Measurements from ENCODE around the gene COBL. TPM values are rescaled to one million over a fixed set of nuclear protein-coding genes. Genes with fewer than 3 reads are reported as not detected.

COBL gene
- total and polyA plus RNA-seq, 9 of the 15 experiments (the other 6 are each of a cell fraction or from before 2014, with no cell fraction given) = 0.01 to 2.4 (median 0.09) TPM; not detected in 3

DNA sequence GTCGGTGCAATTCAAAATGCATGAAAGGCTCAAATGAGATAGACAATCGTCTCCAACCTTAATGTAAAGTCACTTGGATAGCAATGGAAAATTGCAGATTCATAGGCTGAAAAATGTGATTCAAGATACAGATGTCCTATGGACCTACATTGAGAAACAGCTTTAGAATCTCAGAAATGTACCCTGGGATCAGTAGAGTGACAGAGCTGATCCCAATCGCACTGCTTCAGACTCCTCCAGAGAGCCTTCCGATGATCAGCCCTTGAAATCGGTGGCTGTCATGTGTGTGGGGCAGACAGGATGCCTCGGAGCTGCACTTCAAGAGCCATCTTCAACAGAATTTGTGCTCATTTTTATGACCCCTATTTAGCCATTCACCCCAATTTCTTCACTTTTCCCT lies 293.8 kb downstream of the COBL start:
- BruUV-seq (replicated peaks) = no TSS peak
- Histone ChIP-seq H4K20me1 (replicated peaks; ENCODE audit: control insufficient read depth, insufficient read depth, low read length) (no peaks in the 10 kb centered on the region; the same call in 1 of the 2 replicates), H3K27me3 (ENCODE audit: control insufficient read depth in 2 of 2, insufficient read depth in 2 of 2, low read length in 2 of 2) (peaks cover 24 to 79% of the 10 kb centered on the region in 2 experiments; a peak in 4 of 5 replicates), H3K4me1 (replicated peaks in 1 of 2; ENCODE audit: control insufficient read depth in 2 of 2, insufficient read depth in 2 of 2, low read length in 2 of 2) (no peaks in the 10 kb centered on the region), H3K36me3 (ENCODE audit: control insufficient read depth, insufficient read depth, low read length) (no peaks in the 10 kb centered on the region), H3K4me2 (ENCODE audit: insufficient read depth, low read length) (no peak overlapping the region), H3K9me1 (ENCODE audit: control insufficient read depth, insufficient read depth, low read length) (no peaks in the 10 kb centered on the region), H3K79me2 (ENCODE audit: control insufficient read depth, insufficient read depth, low read length) (no peaks in the 10 kb centered on the region), H2AFZ (ENCODE audit: low read depth, low read length) (no peak overlapping the region), H3K9me3 (replicated peaks; ENCODE audit: control insufficient read depth, insufficient read depth, low read depth, low read length) (no peaks in the 10 kb centered on the region), H3K9ac (ENCODE audit: insufficient read depth in 1 of 2, low read depth in 2 of 2, low read length in 2 of 2) (no peak overlapping the region), H3K27ac (ENCODE audit: extremely low read depth, low read depth, low read length) (no peak overlapping the region), H3K4me3 (no peak overlapping the region)
- TF ChIP-seq, protein P1, sequence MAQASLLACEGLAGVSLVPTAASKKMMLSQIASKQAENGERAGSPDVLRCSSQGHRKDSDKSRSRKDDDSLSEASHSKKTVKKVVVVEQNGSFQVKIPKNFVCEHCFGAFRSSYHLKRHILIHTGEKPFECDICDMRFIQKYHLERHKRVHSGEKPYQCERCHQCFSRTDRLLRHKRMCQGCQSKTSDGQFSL (CRISPR knock-in tag; IDR thresholded peaks at IDR 0.05) = no peak
- TF ChIP-seq, protein P1 (tag; IDR thresholded peaks at IDR 0.05) = no peak
- no peak for TF ChIP-seq TRIM24 (IDR thresholded peaks at IDR 0.05)
- TF ChIP-seq SMARCA5 (IDR thresholded peaks at IDR 0.05) = no peak
- TF ChIP-seq KHSRP (IDR thresholded peaks at IDR 0.05) = no peak
- no peak for TF ChIP-seq ZNF586 (CRISPR knock-in tag; conservative IDR thresholded peaks at IDR 0.05)
- TF ChIP-seq, protein P2, sequence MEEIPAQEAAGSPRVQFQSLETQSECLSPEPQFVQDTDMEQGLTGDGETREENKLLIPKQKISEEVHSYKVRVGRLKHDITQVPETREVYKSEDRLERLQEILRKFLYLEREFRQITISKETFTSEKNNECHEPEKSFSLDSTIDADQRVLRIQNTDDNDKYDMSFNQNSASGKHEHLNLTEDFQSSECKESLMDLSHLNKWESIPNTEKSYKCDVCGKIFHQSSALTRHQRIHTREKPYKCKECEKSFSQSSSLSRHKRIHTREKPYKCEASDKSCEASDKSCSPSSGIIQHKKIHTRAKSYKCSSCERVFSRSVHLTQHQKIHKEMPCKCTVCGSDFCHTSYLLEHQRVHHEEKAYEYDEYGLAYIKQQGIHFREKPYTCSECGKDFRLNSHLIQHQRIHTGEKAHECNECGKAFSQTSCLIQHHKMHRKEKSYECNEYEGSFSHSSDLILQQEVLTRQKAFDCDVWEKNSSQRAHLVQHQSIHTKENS (CRISPR knock-in tag; IDR thresholded peaks at IDR 0.05) = no peak
- TF ChIP-seq SIN3B (IDR thresholded peaks at IDR 0.05; ENCODE audit: low read depth) = no peak
- TF ChIP-seq KAT7 (CRISPR knock-in tag; IDR thresholded peaks at IDR 0.05; ENCODE audit: borderline replicate concordance) = no peak
- no peak for TF ChIP-seq EP300 (IDR thresholded peaks at IDR 0.05; ENCODE audit: low read length)
- no peak for TF ChIP-seq NEUROD1 (IDR thresholded peaks at IDR 0.05; ENCODE audit: borderline replicate concordance, low read depth, low read length, partially characterized antibody)
- no peak for TF ChIP-seq HDGF (IDR thresholded peaks at IDR 0.05)
- TF ChIP-seq ZNF274 (IDR thresholded peaks at IDR 0.05; ENCODE audit: borderline replicate concordance, low read depth, low read length) = no peak
- TF ChIP-seq DNMT1 (IDR thresholded peaks at IDR 0.05) = no peak
- ChIA-PET CTCF (ENCODE audit: low intra/inter-chr PET ratio) (no interaction called here), POLR2A (no interaction called here)
- ATAC-seq (no peak), FAIRE-seq (no peak), DNase-seq (ENCODE audit: extremely low read depth in 1 of 4, low spot score in 3 of 4) (no peak)
- intact Hi-C loops (cut with micrococcal nuclease) = no loop called here
- in situ Hi-C loops (cut with MboI) = no loop called here
- WGBS (ENCODE audit: insufficient coverage, low coverage, missing lambda C conversion rate) = 3% methylated on average over 6 of the region's 6 CpGs
